Body of pancreas (tissue), 4 donors: ENCODE measurements around the gene PDLIM3.

ENCODE experiments used
- CTCF ChIP-seq, 7 experiments: fragments of 450-650 bp in 4 of 7; fragments of 200-600 bp in 3 of 7; sonication (generic) in 3 of 7; IDR thresholded peaks; one replicate each; pipeline ENCODE4 v1.5.1; 2016 to 2019; ENCODE audit warnings: antibody characterized with exemption in 7 of 7
- POLR2A ChIP-seq, 3 donors: fragments of 450-650 bp; IDR thresholded peaks; one replicate each; pipeline ENCODE4 v1.6.1; 2016; ENCODE audit warnings: antibody characterized with exemption in 3 of 3, mild to moderate bottlenecking in 2 of 3

- no peak for TF ChIP-seq CTCF (IDR thresholded peaks at IDR 0.05)
- no peak for TF ChIP-seq POLR2A (IDR thresholded peaks at IDR 0.05)
These were observed 30.9 kb downstream of the PDLIM3 start for GRCh38 chr4:185504098-185505047.
